GM12892 (cell line): ENCODE measurements around the gene TMEM120B.

Experiments
- POLR2AphosphoS5 ChIP-seq: IDR thresholded peaks from 2 replicates; pipeline ENCODE4 v1.6.1; 2011; ENCODE audit warnings: low read depth, low read length, control low read depth
- TAF1 ChIP-seq: IDR thresholded peaks from 2 replicates; pipeline ENCODE4 v1.6.1; 2011; ENCODE audit warnings: low read depth, mild to moderate bottlenecking, control low read depth, low read length, borderline replicate concordance

DNA sequence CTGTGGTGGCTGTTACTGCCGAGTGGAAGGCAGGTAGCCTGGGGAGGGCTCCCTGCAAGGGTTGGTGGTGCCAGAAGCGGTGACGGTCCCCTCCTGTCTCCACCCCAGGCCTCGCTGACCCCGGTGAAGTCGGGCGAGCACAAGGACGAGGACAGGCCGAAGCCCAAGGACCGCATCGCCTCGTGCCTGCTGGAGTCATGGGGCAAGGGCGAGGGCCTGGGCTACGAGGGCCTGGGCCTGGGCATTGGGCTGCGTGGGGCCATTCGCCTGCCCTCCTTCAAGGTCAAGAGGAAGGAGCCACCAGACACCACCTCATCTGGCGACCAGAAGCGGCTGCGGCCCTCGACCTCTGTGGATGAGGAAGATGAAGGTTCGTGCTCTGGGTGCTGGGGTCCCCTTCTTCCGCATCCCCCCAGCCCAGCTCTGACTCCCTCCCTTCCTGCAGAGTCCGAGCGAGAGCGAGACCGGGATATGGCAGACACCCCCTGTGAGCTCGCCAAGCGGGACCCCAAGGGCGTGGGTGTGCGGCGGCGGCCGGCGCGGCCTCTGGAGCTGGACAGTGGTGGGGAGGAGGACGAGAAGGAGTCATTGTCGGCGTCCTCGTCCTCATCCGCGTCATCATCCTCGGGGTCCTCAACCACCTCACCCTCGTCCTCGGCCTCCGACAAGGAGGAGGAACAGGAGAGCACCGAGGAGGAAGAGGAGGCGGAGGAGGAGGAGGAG, 104.5 kb downstream of the TMEM120B start:
- TF ChIP-seq POLR2AphosphoS5 = no peak
- no peak for TF ChIP-seq TAF1
